Astrocyte (in vitro differentiated cells and primary cell): ENCODE results near the gene FGGY.

Source experiments
- CTCF ChIP-seq: IDR thresholded peaks from 2 replicates; pipeline ENCODE4 v1.5.1; 2011; ENCODE audit warnings: low read depth, mild to moderate bottlenecking, inconsistent platforms, low read length, moderate library complexity; ENCODE audit not compliant: insufficient read depth
- EZH2 ChIP-seq: IDR thresholded peaks from 2 replicates; pipeline ENCODE4 v1.6.1; 2012; ENCODE audit warnings: mild to moderate bottlenecking, low read length, inconsistent platforms; ENCODE audit not compliant: insufficient read depth

DNA sequence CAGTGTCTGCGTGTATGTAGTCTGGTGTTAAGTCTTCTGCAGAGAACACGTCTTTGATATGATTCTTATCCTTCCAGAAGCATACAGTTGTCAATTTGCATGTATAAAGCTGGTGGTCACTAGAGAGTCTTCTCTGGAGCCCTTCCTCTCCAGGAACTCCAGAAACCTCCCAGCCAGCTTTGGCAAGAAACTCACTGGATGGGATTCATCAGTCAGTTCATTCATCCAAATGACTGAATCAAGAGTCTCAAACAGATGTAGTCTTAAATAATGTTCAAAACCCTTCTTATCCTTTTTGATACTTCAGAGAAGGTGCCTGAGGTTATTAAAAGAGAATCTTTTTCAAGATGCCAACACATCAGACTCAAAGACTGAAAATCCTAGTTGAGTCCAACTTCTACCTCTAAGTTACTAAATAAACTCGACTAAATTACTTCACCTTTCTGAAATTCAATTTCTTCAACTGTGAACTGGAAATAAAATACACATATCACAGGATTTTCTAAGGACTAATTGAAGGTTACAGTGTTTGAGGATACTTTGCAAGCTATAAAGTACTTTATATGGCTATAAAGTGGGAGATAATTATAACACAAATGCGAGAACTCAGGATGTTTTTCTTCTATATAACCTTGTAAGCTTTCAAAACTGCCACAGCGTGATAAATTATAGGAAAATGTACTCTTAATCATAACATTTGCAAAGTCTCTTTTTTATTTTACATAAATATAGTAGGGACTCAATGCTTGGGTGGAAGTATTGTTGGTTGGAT, 252.4 kb downstream of the FGGY start:
- TF ChIP-seq CTCF (no peak), EZH2 (no peak)
